ENCODE results near the gene EFCAB6.

EFCAB6 gene

GRCh38 chr22:43812149-43812842 is at the start of gene EFCAB6:
TSS of gene EFCAB6 (minus strand) at chr22:43812305. CDS start at chr22:43782318, 29,987 bp downstream.
- Mint-ChIP-seq H3K27ac (peak within 1 kb of the TSS; percentile 59), H3K4me1 (peaks cover 30% of the 10 kb centered on the region), H3K4me3 (peak within 1 kb of the TSS; percentile 89), H3K27me3 (ENCODE audit: low read depth, poor library complexity) (peaks cover 11% of the 10 kb centered on the region), H3K36me3 (ENCODE audit: low read depth) (peaks cover 12% of the 10 kb centered on the region), H3K9me3 (no peaks in the 10 kb centered on the region)
- TF ChIP-seq CTCF (IDR thresholded peaks at IDR 0.05), result no peak
- peak; percentile 94 for DNase-seq

GRCh38 chr22:43861529-43861928 is 49.4 kb upstream of the EFCAB6 start:
- H3K4me1 Mint-ChIP-seq, result peaks cover 9% of the 10 kb centered on the region
- peak overlapping the region; percentile 78 for H3K4me3 Mint-ChIP-seq
- H3K27ac Mint-ChIP-seq, result no peak overlapping the region
- DNase-seq, result no peak
- peaks cover 69% of the 10 kb centered on the region for H3K27me3 Mint-ChIP-seq (ENCODE audit: low read depth, poor library complexity)
- TF ChIP-seq CTCF (IDR thresholded peaks at IDR 0.05), result no peak
- H3K9me3 Mint-ChIP-seq, result peaks cover 16% of the 10 kb centered on the region
- H3K36me3 Mint-ChIP-seq (ENCODE audit: low read depth), result peaks cover 11% of the 10 kb centered on the region

- H3K27ac Mint-ChIP-seq, result no peak overlapping the region
- H3K9me3 Mint-ChIP-seq, result peaks cover 21% of the 10 kb centered on the region
- peaks cover 15% of the 10 kb centered on the region for H3K36me3 Mint-ChIP-seq (ENCODE audit: low read depth)
- no peak for TF ChIP-seq CTCF (IDR thresholded peaks at IDR 0.05)
- peaks cover 9% of the 10 kb centered on the region for H3K4me1 Mint-ChIP-seq
- no peak for DNase-seq
- peaks cover 63% of the 10 kb centered on the region for H3K27me3 Mint-ChIP-seq (ENCODE audit: low read depth, poor library complexity)
- peak overlapping the region; percentile 78 for H3K4me3 Mint-ChIP-seq
These were observed 48.7 kb upstream of the EFCAB6 start for GRCh38 chr22:43860831-43861230.

- no peak for DNase-seq
- Mint-ChIP-seq H3K27me3 (ENCODE audit: low read depth, poor library complexity) (peaks cover 60% of the 10 kb centered on the region), H3K4me1 (peaks cover 9% of the 10 kb centered on the region), H3K9me3 (peaks cover 21% of the 10 kb centered on the region), H3K36me3 (ENCODE audit: low read depth) (peaks cover 15% of the 10 kb centered on the region), H3K27ac (no peak overlapping the region), H3K4me3 (no peak overlapping the region)
- TF ChIP-seq CTCF (IDR thresholded peaks at IDR 0.05), result no peak
These were observed 48.0 kb upstream of the EFCAB6 start for GRCh38 chr22:43860126-43860525.

- H3K36me3 Mint-ChIP-seq (ENCODE audit: low read depth), result peaks cover 15% of the 10 kb centered on the region
- DNase-seq, result no peak
- peaks cover 9% of the 10 kb centered on the region for H3K4me1 Mint-ChIP-seq
- peaks cover 55% of the 10 kb centered on the region for H3K27me3 Mint-ChIP-seq (ENCODE audit: low read depth, poor library complexity)
- peaks cover 21% of the 10 kb centered on the region for H3K9me3 Mint-ChIP-seq
- no peak overlapping the region for H3K4me3 Mint-ChIP-seq
- H3K27ac Mint-ChIP-seq, result no peak overlapping the region
- no peak for TF ChIP-seq CTCF (IDR thresholded peaks at IDR 0.05)
These were observed 47.5 kb upstream of the EFCAB6 start for GRCh38 chr22:43859621-43860020.

- DNase-seq, result no peak
These were observed 47.1 kb upstream of the EFCAB6 start for GRCh38 chr22:43859176-43859575.

More at GRCh38 chr22:43859176-43859575, 47.1 kb upstream of the EFCAB6 start:
- no peak for TF ChIP-seq CTCF (IDR thresholded peaks at IDR 0.05)
- peaks cover 15% of the 10 kb centered on the region for H3K36me3 Mint-ChIP-seq (ENCODE audit: low read depth)
- peaks cover 50% of the 10 kb centered on the region for H3K27me3 Mint-ChIP-seq (ENCODE audit: low read depth, poor library complexity)
- H3K4me3 Mint-ChIP-seq, result no peak overlapping the region
- H3K9me3 Mint-ChIP-seq, result peaks cover 21% of the 10 kb centered on the region
- peaks cover 9% of the 10 kb centered on the region for H3K4me1 Mint-ChIP-seq
- H3K27ac Mint-ChIP-seq, result no peak overlapping the region

Data from nephron progenitor cell (in vitro differentiated cells).